Stimulated activated naive CD8-positive, alpha-beta T cell treated with anti-CD3 and anti-CD28 coated beads, Interleukin-15, Interleukin-2, amounts not matched to agents 100 ng/mL and 50 ng/mL, for 24 hours (primary cell): Measurements from ENCODE around the gene STX18.
A peak's percentile ranks its signal among the peaks of the same experiment; 100 is the strongest.

ENCODE experiments used
- H3K27ac Mint-ChIP-seq: one replicate; pipeline ENCODE4 v1.8.0; 2021; ENCODE audit warnings: mild to moderate bottlenecking, mixed read lengths
- H3K27me3 Mint-ChIP-seq: one replicate; pipeline ENCODE4 v1.8.0; 2021; ENCODE audit warnings: mixed read lengths
- H3K36me3 Mint-ChIP-seq: one replicate; pipeline ENCODE4 v1.8.0; 2021; ENCODE audit warnings: low read depth, mixed read lengths
- H3K4me1 Mint-ChIP-seq: one replicate; pipeline ENCODE4 v1.8.0; 2021; ENCODE audit warnings: low read depth, mixed read lengths
- H3K4me3 Mint-ChIP-seq: one replicate; pipeline ENCODE4 v1.8.0; 2021; ENCODE audit warnings: mild to moderate bottlenecking, mixed read lengths
- H3K9me3 Mint-ChIP-seq: one replicate; pipeline ENCODE4 v1.8.0; 2021; ENCODE audit warnings: mixed read lengths

STX18 gene

GRCh38 chr4:4461178-4461577 is 80.7 kb downstream of the STX18 start:
- H3K27ac Mint-ChIP-seq, result peak overlapping the region; percentile 80
- no peaks in the 10 kb centered on the region for H3K27me3 Mint-ChIP-seq
- no peak overlapping the region for H3K4me3 Mint-ChIP-seq
- peaks cover 44% of the 10 kb centered on the region for H3K4me1 Mint-ChIP-seq
- peaks cover 12% of the 10 kb centered on the region for H3K9me3 Mint-ChIP-seq
- H3K36me3 Mint-ChIP-seq, result peaks cover 56% of the 10 kb centered on the region

DNA sequence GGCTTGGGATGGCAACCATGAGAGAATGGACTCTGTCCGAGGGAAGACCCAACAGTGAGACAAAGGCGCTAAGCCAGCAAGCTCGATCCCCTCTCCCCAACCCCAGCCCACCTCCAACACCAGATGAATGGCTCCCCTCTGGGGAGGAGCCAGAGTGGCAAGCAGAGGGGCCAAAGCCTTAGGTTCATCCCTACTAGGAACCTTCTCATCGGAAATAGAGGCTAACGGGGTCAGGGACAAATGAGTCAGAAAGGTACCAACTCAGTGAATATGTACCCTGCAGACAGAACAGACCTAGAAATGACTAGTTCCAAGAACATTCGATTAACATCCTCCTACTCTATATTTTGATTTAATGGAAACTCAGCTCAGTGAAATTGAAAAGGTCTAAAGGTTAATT is 81.1 kb downstream of the STX18 start:
- peaks cover 44% of the 10 kb centered on the region for H3K4me1 Mint-ChIP-seq
- peaks cover 51% of the 10 kb centered on the region for H3K36me3 Mint-ChIP-seq
- peak overlapping the region; percentile 68 for H3K27ac Mint-ChIP-seq
- H3K9me3 Mint-ChIP-seq, result peaks cover 8% of the 10 kb centered on the region
- no peaks in the 10 kb centered on the region for H3K27me3 Mint-ChIP-seq
- H3K4me3 Mint-ChIP-seq, result no peak overlapping the region

DNA sequence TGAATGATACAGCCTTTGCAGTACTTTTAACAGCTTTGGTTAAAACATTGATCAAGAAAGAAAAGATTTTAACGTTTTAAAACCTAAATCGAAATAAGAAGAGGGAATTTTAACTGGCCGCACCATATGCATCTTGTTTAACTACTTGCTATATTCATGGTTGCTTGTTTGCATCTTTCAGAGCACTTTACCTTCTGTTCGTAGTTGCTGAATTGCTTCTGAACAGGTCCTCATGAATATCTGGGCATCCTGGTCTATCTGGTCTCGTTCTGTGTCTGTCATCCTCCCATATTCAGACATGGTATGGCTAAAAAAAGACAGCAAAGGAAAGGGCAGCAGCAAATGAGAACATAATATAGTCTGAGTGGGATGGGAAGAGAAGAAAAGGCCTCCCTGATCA is 82.7 kb downstream of the STX18 start:
- Mint-ChIP-seq H3K27ac (no peak overlapping the region), H3K36me3 (peaks cover 48% of the 10 kb centered on the region), H3K27me3 (no peaks in the 10 kb centered on the region), H3K9me3 (no peaks in the 10 kb centered on the region), H3K4me1 (peaks cover 41% of the 10 kb centered on the region), H3K4me3 (no peak overlapping the region)

DNA sequence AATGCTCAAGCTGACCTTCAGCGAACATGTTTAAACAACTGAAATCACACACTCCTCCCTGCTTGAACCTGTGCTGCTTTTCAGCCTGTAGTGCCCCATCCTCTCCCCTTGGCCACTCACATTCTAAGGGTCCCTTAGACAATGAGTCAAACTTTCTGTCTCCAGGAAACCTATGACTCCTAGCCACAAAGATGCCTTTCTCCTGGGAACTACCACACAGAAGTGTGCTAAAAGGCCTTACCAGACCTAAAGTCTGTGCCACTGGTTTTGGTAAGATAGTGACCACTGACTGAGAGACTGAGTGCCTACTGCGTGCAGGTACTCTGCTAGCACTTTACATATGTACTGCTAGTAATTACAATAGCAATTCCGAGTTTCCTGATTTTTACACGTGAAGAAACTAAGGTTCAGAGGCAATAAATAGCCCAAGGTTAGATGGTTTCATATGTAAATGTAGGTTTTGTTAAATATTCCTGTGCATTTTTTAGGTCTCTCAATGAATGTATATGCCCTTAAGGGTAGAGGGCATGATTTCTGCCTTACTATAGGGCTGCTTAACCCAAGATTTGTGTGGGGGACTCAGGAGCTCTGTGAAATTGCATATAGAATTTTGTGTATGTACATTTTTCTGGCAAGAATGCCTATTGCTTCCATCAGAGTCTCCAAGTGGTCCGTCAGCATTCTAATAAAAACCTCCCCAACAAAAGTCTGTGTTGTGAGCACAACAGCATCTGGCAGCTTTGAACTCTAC is 83.9 kb downstream of the STX18 start:
- Mint-ChIP-seq H3K27ac (peak overlapping the region; percentile 47), H3K4me1 (peaks cover 35% of the 10 kb centered on the region), H3K27me3 (no peaks in the 10 kb centered on the region)

DNA sequence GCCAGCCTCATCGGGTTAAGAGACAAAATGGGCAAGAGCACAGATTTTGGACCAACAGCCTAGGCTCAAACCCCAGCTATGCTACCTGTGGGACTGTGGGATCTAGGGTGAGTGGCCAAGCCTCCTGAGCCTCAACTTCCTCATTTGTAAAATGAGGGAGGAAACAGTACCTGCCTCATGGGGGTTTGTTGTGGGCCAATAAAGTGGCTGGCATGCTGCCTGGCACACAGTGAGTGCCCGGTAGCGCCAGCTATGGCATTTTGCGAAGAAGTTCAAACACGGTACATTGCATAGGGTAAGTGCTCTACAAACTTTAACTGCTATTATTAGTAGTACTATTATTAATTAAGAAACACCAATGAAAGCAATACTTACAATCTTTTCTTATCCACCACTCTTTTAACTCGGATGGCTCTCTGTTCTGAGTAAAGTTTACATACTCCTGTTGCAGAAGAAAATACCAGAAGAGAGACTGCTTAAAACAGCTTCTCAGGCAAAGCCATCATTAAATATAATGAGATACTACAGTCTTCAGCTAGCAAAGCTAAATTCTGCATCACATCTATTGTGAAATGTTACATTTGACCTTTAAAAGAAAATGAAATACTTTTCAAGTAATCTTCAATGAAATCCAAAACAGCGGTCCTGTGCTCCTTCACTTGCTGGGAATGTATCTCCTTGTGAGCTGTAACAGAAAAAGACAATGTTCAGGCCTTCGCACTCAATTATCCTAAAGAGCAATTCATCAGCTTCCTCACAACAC is 84.9 kb downstream of the STX18 start:
- Mint-ChIP-seq H3K36me3 (peaks cover 60% of the 10 kb centered on the region), H3K4me1 (peaks cover 26% of the 10 kb centered on the region), H3K4me3 (no peak overlapping the region), H3K9me3 (no peaks in the 10 kb centered on the region), H3K27me3 (no peaks in the 10 kb centered on the region), H3K27ac (no peak overlapping the region)

More for the DNA sequence above, 83.9 kb downstream of the STX18 start:
- no peak overlapping the region for H3K4me3 Mint-ChIP-seq
- peaks cover 56% of the 10 kb centered on the region for H3K36me3 Mint-ChIP-seq
- no peaks in the 10 kb centered on the region for H3K9me3 Mint-ChIP-seq

DNA sequence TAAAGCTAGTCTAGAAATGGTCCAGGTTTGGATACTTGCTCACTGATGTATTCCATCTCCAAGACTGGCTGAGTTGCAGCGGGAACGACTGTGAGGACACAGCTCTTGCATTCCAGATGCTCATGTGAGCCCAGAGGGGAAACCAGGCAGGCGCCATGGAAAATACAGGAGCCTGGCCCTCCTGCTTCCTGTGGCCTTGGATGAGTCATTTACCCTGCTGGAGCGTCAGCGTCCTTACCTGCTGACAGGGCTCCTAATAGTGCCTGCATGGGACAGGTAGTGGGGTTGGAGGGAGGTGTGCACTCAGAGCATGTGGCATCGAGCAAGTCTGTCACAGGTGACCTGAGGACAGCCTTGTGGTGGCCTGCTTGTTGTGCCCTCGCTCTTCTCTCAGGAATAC is 85.5 kb downstream of the STX18 start:
- H3K9me3 Mint-ChIP-seq, result no peaks in the 10 kb centered on the region
- no peak overlapping the region for H3K27ac Mint-ChIP-seq
- H3K27me3 Mint-ChIP-seq, result no peaks in the 10 kb centered on the region
- peaks cover 63% of the 10 kb centered on the region for H3K36me3 Mint-ChIP-seq
- peaks cover 19% of the 10 kb centered on the region for H3K4me1 Mint-ChIP-seq
- H3K4me3 Mint-ChIP-seq, result no peak overlapping the region

GRCh38 chr4:4455210-4455865 is 86.5 kb downstream of the STX18 start:
- Mint-ChIP-seq H3K27ac (no peak overlapping the region), H3K36me3 (peaks cover 63% of the 10 kb centered on the region), H3K4me3 (no peak overlapping the region), H3K27me3 (no peaks in the 10 kb centered on the region), H3K9me3 (no peaks in the 10 kb centered on the region), H3K4me1 (peaks cover 9% of the 10 kb centered on the region)

DNA sequence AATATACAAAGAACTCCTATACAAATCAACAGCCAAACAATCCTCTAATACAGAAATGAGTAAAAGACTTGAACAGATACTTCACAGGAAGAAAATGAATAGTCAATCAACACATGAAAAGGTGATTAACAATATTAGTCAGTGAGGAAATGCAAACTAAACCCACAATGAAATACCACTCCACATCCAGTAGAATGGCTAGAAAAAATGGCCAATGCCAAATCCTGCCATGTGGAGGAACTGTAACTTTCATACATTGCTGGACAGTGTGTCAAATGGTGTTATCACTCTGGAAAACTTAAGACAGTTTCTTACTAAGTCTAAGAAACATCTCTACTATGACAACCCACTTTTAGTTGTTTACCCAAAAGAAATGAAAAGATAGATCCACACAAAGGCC is 95.4 kb downstream of the STX18 start:
- no peak overlapping the region for H3K27ac Mint-ChIP-seq
- H3K9me3 Mint-ChIP-seq, result no peaks in the 10 kb centered on the region
- H3K36me3 Mint-ChIP-seq, result peaks cover 13% of the 10 kb centered on the region
- peaks cover 4% of the 10 kb centered on the region for H3K4me1 Mint-ChIP-seq
- no peaks in the 10 kb centered on the region for H3K27me3 Mint-ChIP-seq
- H3K4me3 Mint-ChIP-seq, result no peak overlapping the region

- H3K36me3 Mint-ChIP-seq, result peaks cover 13% of the 10 kb centered on the region
- H3K4me3 Mint-ChIP-seq, result no peak overlapping the region
- peaks cover 4% of the 10 kb centered on the region for H3K4me1 Mint-ChIP-seq
- no peaks in the 10 kb centered on the region for H3K27me3 Mint-ChIP-seq
- H3K9me3 Mint-ChIP-seq, result no peaks in the 10 kb centered on the region
- no peak overlapping the region for H3K27ac Mint-ChIP-seq
Measured at GRCh38 chr4:4443821-4444220, 98.0 kb downstream of the STX18 start.

GRCh38 chr4:4440333-4441061 is 101.4 kb downstream of the STX18 start:
- no peaks in the 10 kb centered on the region for H3K27me3 Mint-ChIP-seq
- H3K4me3 Mint-ChIP-seq, result no peak overlapping the region
- no peak overlapping the region for H3K27ac Mint-ChIP-seq
- H3K36me3 Mint-ChIP-seq, result peaks cover 24% of the 10 kb centered on the region
- H3K4me1 Mint-ChIP-seq, result peaks cover 5% of the 10 kb centered on the region
- H3K9me3 Mint-ChIP-seq, result no peaks in the 10 kb centered on the region

DNA sequence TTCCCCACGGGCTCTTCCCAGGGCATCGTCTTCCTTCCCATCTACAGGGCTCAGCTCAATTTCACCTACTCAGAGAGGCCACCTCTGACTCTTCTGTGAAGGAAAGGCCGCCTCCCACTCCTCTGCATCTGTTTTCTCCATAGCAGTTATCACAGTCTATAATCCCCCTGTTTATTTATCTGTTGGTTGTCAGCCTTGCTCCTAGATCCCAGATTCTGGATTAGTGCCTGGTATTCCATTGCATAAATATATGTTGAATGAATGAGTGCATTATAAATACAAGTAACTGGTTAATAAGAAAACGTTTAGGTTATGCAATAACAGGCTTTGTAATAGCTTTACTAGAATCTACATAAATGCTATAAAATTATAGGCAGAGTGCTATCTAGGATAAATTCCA is 102.1 kb downstream of the STX18 start:
- Mint-ChIP-seq H3K4me3 (no peak overlapping the region), H3K27me3 (no peaks in the 10 kb centered on the region), H3K36me3 (peaks cover 27% of the 10 kb centered on the region), H3K9me3 (no peaks in the 10 kb centered on the region), H3K27ac (no peak overlapping the region), H3K4me1 (peaks cover 5% of the 10 kb centered on the region)

DNA sequence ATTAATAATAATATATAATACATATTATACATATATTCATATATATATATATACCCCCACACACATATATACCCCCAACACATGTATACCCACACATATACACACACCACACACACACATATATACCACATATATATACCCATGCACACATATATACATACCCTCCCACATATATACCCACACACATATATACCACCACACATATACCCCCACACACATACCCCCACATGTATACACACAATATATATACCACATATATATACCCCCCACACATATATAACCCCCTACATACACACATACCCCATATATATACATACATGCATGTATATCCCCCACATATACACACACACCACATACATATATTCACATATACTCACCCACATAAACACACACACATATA is 103.0 kb downstream of the STX18 start:
- H3K27ac Mint-ChIP-seq, result peak overlapping the region; percentile 58
- no peak overlapping the region for H3K4me3 Mint-ChIP-seq
- peaks cover 26% of the 10 kb centered on the region for H3K36me3 Mint-ChIP-seq
- peaks cover 5% of the 10 kb centered on the region for H3K4me1 Mint-ChIP-seq
- no peaks in the 10 kb centered on the region for H3K9me3 Mint-ChIP-seq
- no peaks in the 10 kb centered on the region for H3K27me3 Mint-ChIP-seq

DNA sequence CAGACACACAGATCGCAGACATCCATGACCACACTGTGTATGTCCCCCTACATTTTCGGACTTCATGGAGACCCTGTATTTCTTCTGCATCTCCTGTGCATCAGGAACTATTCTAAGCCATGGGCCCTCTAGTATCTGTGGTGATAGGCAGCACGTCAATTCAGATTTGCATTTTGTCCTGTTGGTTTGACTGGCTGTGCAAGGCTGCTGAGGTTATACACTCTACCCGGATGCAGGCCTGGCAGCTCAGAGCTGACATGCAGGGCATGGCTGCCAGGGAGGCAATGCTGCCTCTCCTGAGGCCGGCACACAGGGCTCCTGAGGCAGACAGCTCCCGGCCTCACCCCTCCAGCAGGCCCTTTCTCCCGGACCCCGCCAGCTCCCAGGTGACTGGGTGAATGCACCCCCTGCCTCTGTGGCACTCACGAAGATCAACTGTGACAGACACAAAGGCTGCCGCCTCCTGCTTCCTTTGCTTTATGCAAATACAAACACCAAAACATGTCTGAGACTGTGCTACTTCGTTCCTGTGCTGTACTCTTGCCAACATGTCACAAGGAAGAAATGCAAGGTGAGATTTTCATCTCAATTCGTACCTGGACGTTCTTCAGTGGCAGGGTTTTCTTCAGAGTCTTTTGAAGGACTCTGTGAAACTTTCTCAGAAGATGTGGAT is 103.9 kb downstream of the STX18 start:
- Mint-ChIP-seq H3K9me3 (no peaks in the 10 kb centered on the region), H3K4me1 (peaks cover 5% of the 10 kb centered on the region), H3K27me3 (no peaks in the 10 kb centered on the region), H3K4me3 (no peak overlapping the region), H3K36me3 (peaks cover 26% of the 10 kb centered on the region), H3K27ac (no peak overlapping the region)

GRCh38 chr4:4436244-4436823 is 105.5 kb downstream of the STX18 start:
- Mint-ChIP-seq H3K4me1 (peaks cover 10% of the 10 kb centered on the region), H3K9me3 (no peaks in the 10 kb centered on the region), H3K4me3 (no peak overlapping the region), H3K27ac (peak overlapping the region; percentile 81), H3K27me3 (no peaks in the 10 kb centered on the region), H3K36me3 (peaks cover 27% of the 10 kb centered on the region)
